GM12865 (cell line): ENCODE data around the gene TTLL5.

Experiments used
- DNase-seq: peaks from one replicate; pipeline ENCODE4 v3.0.0; 2010; ENCODE audit warnings: low read depth
- H3K4me3 ChIP-seq: 2 replicates; pipeline ENCODE4 v1.5.1; 2011; ENCODE audit warnings: mild to moderate bottlenecking, low read depth, low read length, control low read depth
- TF ChIP-seq, protein P1 (sequence below): IDR thresholded peaks from 2 replicates; pipeline ENCODE4 v1.5.1; 2011; ENCODE audit warnings: low read length, control low read depth, low read depth, inconsistent platforms; ENCODE audit not compliant: insufficient read depth; ENCODE audit errors: missing control alignments

Gene TTLL5

DNA sequence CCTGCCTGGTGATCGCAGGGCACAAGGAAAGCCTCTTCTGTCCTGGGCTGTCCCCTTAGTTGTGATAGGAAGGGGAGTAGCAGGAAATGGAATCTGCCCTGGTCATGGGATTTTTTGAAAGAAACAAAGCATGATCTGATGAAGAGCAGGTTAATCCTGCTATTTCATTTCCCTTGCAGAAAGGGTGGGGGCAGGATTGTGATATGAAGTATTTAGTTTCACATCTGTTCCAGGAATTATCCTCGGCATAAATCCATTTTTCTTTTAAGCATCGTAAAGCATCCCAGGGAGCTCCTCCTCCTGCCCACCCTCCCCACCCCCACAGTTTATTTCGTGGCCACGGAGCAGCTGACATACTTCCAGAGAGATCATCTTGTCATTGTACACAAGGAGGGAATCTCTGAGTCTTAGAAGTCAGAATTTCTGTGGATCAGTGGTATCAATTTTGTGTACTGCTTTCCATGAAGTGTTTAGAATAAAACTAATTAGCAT is 267.7 kb downstream of the TTLL5 start:
- H3K4me3 ChIP-seq: no peak overlapping the region
- no peak for DNase-seq
- TF ChIP-seq, protein P1, sequence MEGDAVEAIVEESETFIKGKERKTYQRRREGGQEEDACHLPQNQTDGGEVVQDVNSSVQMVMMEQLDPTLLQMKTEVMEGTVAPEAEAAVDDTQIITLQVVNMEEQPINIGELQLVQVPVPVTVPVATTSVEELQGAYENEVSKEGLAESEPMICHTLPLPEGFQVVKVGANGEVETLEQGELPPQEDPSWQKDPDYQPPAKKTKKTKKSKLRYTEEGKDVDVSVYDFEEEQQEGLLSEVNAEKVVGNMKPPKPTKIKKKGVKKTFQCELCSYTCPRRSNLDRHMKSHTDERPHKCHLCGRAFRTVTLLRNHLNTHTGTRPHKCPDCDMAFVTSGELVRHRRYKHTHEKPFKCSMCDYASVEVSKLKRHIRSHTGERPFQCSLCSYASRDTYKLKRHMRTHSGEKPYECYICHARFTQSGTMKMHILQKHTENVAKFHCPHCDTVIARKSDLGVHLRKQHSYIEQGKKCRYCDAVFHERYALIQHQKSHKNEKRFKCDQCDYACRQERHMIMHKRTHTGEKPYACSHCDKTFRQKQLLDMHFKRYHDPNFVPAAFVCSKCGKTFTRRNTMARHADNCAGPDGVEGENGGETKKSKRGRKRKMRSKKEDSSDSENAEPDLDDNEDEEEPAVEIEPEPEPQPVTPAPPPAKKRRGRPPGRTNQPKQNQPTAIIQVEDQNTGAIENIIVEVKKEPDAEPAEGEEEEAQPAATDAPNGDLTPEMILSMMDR: no peak

- no peak for DNase-seq
- no peak overlapping the region for H3K4me3 ChIP-seq
- TF ChIP-seq, protein P1: no peak
These were observed 272.8 kb downstream of the TTLL5 start for GRCh38 chr14:75933712-75934296.

DNA sequence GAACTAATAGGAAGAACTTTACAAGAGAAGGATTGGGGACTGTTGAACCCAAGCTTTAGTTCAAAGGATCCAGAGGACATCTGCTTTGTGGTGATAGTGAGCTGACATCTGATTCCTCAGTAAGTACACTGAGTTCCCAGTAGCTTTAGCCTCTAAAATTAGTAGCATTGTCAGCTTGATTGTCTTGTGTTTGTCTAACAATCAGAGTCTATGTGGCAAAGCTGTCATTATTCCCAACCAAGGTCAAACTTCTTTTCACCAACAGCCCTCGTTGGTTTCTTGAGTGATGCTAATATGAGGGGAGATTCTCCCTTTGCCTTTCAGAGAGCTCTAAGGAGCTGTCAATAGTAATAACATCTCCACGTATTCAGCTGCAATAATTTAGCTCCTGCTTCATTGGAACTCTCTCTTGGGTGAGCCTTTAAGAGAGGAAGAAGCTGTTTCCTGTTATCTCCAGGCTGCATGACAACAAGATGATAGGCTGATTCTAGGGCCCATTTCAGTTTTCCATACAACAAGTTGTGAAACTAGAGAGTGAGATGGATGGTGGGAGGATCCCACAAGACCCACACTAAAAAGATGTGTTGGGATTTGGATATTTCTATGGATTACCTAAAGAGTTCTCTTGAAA is 274.1 kb downstream of the TTLL5 start:
- no peak overlapping the region for H3K4me3 ChIP-seq
- TF ChIP-seq, protein P1: no peak
- DNase-seq: no peak

DNA sequence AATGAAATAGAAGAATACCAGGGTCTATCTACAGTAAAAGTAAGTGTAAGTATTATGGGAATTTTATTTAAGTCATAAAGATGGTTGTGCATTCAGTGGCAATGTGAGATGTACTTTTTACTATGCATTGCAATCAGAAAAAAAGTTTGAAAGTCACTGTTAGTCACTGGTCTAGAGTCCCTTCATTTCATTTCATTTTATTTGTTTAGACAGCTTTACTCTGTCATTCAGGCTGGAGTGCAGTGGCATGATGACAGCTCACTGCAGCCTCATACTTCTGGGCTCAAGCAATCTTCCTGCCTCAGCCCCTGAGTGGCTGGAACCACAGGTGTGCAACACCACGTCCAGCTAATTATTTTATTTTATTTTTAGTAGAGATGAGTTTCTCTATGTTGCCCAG is 278.2 kb downstream of the TTLL5 start:
- TF ChIP-seq, protein P1: no peak
- no peak for DNase-seq
- H3K4me3 ChIP-seq: no peak overlapping the region

- no peak overlapping the region for H3K4me3 ChIP-seq
- no peak for DNase-seq
These were observed 280.0 kb downstream of the TTLL5 start for GRCh38 chr14:75941030-75941429.

DNA sequence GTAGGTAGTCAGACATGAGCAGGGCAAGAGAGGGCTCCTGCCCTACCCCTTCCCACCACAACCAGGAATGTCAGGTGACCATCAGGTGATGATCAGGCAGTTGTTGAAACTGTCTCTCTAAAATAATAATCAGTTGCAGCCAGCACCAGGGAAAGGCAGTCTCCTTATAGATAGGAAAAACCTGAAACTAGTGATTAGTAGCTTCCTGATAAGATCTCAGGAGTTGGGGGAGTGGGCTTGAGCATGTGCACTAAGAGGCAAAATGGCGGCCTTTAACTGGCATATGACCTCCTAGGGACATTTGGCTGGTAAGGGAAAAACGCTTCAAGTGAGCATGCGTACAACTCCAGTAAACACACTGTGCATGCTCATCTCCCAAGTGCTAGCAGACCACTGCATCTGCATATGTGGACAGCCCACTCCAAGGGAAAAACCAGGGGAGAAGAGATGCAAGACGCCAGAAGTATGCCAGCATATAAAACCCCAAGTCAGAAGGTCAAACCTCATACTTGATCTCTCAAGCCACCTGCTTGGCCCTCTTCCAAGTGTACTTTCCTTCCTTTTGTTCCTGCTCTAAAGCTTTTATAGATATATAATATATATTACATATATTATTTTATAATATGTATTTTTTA is 283.7 kb downstream of the TTLL5 start:
- TF ChIP-seq, protein P1: no peak
- H3K4me3 ChIP-seq: no peak overlapping the region
- DNase-seq: no peak

More at GRCh38 chr14:75941030-75941429, 280.0 kb downstream of the TTLL5 start:
- TF ChIP-seq, protein P1: no peak
